Panc1 (cell line): ENCODE results near the gene HMCN2.

Experiments used
- CTCF ChIP-seq: fragments of 450-650 bp; IDR thresholded peaks from 2 replicates; pipeline ENCODE4 v1.5.1; 2017; ENCODE audit warnings: mild to moderate bottlenecking
- POLR2AphosphoS5 ChIP-seq: IDR thresholded peaks from 2 replicates; pipeline ENCODE4 v1.6.1; 2012; ENCODE audit warnings: mild to moderate bottlenecking, low read depth, low read length, moderate library complexity
- REST ChIP-seq, 2 experiments: IDR thresholded peaks; 2 replicates each; pipeline ENCODE4 v1.6.1; 2011 to 2012; ENCODE audit warnings: low read depth in 2 of 2, control low read depth in 1 of 2, low read length in 1 of 2, mild to moderate bottlenecking in 1 of 2, moderate library complexity in 1 of 2; ENCODE audit not compliant: insufficient read depth in 1 of 2
- TCF7L2 ChIP-seq: IDR thresholded peaks from 2 replicates; pipeline ENCODE4 v1.6.1; 2011; ENCODE audit warnings: mild to moderate bottlenecking, low read depth, low read length, inconsistent platforms

DNA sequence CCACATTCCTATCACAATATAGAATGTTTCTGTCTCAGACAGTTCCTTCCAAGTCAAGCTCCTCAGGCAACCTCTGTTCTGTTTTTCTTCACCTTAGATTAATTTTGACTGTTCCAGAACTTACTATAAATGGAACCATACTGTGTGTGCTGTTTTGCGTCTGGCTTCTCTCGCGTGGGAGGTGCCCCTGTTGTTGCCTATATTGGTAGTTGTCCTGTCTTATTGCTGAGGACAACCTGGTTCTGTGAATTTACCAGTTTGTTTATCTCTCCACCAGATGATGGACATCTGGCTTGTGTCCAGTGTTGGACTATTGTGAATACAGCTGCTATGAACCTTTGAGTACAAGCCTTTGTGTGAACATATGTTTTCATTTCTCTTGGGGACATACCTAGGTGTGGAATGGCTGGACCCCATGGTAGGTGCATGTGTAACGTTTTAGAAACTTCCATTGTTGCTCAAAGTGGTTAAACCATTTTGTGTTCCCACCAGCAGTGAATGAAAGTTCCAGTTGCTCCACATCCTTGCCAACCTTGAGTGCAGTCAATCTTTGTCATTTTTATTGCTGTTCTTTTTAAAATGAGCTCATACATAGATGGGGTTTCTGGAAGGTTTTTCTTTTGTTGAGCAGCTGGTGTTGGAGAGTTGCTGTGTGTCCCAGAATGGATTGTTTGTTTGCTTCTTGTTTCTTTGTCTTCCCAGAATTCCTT, 18.1 kb downstream of the HMCN2 start:
- TF ChIP-seq CTCF, result no peak
- TF ChIP-seq TCF7L2, result no peak
- no peak for TF ChIP-seq POLR2AphosphoS5
- TF ChIP-seq REST (IDR thresholded peaks at IDR 0.05; ENCODE audit: insufficient read depth in 1 of 2, low read depth in 2 of 2, low read length in 1 of 2), result no peak
